A172 (cell line): ENCODE data around the gene MPC1. TPM values are rescaled to one million over a fixed set of nuclear protein-coding genes. Genes with fewer than 3 reads are reported as not detected.
"Not testable (repeated sequence)": the region's sequence is repeated elsewhere in the genome, so short reads cannot be mapped to it uniquely, and the experiment has no call there.

Experiments used
- DNase-seq: peaks from one replicate; pipeline ENCODE4 v3.0.0-alpha.2; 2015; ENCODE audit warnings: low spot score
- total RNA-seq: library from RNA; depleted of rRNA; stranded (reverse); fragments of >200 nt; shearing (Covaris generic); gene quantifications from 2 replicates; pipeline ENCODE4 v1.2.3, GENCODE V29; 2014

Gene MPC1
- total RNA-seq, 1 experiment from 2014 or later: 33.9 TPM

DNA sequence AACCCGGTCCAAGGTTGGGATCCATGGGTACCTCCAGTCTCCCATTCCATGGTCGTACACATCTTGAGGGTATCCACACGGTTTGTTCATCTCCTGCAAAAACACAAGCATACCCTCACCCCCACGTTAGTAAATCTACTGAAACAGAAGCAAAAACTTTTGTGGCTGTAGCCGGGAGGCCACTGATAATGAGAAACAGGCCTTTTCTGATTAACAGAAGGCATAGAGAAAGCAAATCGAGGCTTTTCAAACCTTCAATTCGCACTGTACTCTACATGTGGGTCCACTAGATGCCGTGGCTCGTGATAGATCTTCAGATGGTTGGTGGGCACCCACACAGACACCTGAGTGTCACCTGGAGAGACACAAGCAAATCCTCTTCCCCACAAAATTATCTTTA, 37.1 kb downstream of the MPC1 start:
- DNase-seq: not testable (repeated sequence)

DNA sequence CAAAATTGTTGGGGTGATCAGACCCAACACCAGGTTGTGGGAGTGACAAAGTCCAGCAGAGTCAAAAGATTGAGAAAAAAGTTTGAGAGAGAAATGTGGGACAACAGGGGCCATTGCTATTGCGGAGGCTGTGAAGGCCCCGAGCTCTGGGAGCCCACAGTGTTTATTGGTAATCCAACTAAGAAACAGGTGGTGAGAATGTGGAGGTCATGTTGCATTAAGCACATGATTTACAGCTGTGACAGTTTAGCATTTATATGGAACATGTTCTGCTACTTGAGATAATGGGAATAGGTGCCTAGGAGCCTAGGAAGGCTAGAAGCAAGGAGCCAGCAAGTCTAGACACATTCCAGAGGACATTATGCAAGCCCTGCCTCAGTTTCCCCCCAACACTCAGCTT, 37.8 kb downstream of the MPC1 start:
- DNase-seq: not testable (repeated sequence)

DNA sequence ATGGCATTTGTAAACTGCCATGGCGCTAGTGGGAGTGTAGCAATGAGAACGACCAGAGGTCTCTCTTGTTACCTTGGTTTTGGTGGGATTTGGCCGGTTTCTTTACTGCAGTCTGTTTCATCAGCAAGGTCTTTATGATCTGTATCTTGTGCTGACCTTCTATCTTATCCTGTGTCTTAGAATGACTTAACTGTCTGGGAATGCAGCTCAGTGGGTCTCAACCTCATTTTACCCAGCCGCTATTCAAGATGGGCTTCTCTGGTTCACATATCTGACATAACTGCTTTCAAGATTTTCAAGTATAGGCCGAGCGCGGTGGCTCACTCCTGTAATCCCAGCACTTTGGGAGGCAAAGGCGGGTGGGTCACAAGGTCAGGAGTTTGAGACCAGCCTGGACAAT, 38.5 kb downstream of the MPC1 start:
- no peak for DNase-seq

DNA sequence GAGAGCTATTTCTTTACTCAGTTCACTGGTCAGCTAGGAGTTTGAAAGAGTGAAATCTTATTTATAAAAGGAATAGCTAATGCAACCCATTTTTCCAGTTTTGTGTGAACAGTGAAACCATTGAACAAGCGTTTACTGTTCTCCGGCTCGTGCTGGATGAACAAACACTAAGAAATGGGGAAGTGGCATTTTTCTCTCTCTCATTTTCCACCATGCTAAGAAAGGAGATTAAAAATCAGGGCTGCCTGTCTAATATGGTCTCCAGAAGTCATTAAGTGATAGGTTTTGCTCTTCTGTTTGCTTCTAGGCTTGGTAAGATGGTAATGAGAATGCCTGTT, 39.6 kb downstream of the MPC1 start:
- DNase-seq: no peak

DNA sequence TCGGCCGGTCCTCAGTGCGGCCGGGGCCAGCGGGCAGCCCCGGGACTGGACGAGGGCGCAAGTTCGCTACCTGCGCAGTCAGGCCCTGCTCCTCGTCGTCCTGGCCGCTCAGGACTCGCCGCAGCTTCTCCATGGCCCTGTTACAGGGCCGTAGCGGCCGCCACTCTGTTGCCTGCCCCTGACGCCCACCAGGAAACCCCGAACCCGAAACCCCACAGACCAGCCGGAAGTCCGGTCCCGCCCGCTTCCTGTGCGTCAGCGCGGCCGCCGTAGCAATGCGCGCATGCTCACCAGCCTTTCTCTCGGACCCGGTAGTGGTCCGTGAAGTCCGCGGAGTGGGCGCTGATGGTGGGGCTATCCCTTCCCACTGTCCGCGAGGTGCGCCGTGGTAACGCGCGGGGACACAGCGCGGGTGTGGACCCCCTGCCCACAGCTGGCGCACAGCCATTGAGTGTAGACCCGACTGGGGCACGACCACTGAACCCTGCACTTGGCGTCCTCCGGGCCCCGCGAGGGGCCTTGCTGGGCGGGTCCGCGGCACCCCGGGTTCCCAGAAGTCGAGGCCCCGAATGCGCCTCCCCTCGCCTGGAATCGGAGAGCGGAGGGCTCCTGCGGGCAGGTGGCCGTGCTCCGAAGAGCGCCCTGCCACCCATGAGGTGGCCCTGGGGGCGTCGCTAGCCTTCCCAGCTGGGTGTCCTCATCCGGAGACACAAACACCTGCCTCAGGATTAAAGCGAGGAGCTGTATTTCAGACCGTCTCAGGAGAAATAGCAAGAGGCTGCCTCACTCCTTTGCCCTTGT, 40.2 kb downstream of the MPC1 start, which contains the start of gene SFT2D1:
TSS of gene SFT2D1 (minus strand) at position 197 of the 801 bp plus-strand sequence. CDS start at position 133, 64 bp downstream.
- DNase-seq: peak; percentile 57

DNA sequence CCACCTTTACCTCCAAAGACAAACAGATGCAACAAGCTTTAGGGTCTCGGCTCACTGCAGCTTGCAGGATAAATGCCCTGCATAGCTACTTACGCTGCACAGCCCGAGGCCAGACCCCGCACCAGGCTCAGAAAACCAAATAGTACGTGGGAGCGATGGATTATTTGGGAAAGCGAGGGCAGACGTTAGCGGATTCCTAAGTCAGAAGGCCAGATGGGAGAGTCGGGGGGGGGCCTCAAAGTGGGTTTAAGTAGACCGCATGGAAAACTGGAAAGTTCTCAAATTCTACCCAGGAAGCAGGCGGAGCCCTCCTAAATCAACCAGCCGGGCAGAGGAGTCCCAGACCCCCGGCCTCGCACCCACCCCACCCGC, 40.8 kb downstream of the MPC1 start:
- DNase-seq: no peak

DNA sequence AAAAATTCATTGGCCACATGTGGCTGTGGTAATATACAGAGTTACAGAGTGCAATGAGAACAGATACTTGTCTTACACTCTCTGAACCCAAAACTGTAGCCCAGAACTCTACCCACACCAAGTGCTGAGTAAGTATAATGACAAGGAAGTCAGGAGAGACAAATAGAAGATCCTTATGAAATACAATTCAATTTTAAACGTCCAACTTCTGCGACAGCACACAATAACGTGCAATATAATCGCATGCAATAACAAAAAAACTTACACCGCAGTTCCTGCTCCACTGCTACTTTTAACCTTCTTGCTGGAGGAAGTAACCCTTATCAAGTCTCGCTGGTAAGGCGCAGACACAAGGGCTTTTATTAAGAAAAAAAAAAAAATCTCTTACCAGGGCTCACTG, 41.3 kb downstream of the MPC1 start:
- DNase-seq: no peak

DNA sequence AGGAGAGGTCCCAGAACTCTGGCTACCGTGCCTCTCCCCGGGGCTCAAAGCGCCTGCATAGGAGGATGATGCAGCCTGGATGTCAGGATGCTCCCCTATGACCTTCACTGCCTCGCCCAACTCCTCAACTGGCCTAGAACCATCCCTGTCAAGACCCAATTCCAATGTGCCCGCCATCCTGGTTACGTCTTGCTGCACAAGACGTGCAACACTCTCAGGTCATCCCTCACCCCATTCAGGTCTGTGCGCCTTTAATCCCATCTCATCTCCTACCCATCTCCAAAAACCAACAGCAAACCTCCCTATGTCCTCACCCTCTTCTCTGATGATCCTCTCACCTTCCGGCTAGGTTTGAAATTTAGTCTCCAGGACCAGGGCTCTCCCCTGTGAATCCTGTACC, 43.9 kb downstream of the MPC1 start:
- no peak for DNase-seq

DNA sequence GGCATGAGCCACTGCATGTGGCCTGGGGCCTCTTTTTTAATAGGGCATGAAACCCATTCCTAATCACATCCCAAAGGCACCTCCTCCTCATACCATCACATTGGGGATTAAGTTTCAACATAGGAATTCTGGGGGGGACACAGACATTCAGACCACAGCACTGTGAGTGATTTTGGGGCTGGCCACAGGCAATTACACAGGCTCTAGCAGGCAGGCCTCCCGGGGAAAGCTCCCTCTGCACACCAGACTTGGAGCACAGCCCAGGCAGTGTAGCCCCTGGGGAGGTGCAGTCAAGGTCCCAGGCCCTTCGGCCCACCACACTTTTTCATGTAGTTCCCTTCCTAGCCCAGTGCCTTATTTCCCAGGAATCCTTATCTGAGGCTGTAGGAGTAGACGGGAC, 45.9 kb downstream of the MPC1 start:
- no peak for DNase-seq

DNA sequence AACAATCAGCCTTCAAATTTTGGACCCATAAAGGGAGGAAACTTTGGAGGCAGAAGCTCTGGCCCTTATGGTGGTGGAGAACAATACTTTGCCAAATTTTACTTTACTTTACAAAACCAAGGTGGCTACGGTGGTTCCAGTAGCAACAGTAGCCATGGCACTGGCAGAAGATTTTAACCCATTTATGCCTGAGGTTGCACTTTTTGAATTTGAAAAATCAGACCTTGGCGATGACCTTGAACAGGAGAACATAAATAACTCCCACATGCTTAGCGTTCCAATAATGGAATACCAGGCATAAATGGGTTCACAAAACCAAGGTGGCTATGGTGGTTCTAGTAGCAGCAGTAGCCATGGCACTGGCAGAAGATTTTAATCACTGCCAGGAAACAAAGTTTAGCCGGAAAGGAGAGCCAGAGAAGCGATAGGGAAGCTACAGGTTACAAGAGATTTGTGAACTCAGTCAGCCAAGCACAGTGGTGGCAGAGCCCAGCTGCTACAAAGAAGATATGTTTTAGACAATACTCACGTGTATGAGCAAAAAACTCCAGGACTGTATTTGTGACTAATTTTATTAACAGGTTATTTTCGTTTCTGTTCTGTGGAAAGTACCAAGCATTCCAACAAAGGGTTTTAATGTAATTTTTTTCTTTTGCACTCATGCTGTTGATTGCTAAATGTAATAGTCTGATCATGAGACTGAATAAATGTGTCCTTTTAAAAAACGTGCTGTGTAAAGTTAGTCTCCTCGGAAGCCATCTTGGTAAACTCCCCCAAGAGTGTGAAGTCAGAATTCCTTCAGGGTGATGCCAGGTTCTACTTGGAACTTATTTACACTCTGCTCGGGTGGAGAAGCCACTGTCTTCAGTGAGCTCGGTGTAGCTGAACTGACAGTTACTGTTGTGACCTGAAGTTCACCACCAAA, 47.1 kb downstream of the MPC1 start:
- no peak for DNase-seq

DNA sequence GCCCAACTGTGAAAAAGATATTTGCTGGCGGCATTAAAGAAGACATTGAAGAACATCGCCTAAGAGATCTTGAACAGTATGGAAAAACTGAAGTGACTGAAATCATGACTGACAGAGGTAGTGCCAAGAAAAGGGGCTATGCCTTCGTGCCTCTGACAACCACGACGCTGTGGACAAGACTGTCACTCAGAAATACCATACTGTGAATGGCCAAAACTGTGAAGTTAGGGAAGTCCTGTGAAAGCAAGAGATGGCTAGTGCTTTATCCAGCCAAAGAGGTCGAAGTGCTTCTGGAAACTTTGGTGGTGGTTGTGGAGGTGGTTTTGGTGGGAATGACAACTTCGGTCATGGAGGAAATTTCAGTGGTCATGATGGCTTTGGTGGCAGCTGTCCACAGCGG, 47.9 kb downstream of the MPC1 start:
- DNase-seq: no peak

DNA sequence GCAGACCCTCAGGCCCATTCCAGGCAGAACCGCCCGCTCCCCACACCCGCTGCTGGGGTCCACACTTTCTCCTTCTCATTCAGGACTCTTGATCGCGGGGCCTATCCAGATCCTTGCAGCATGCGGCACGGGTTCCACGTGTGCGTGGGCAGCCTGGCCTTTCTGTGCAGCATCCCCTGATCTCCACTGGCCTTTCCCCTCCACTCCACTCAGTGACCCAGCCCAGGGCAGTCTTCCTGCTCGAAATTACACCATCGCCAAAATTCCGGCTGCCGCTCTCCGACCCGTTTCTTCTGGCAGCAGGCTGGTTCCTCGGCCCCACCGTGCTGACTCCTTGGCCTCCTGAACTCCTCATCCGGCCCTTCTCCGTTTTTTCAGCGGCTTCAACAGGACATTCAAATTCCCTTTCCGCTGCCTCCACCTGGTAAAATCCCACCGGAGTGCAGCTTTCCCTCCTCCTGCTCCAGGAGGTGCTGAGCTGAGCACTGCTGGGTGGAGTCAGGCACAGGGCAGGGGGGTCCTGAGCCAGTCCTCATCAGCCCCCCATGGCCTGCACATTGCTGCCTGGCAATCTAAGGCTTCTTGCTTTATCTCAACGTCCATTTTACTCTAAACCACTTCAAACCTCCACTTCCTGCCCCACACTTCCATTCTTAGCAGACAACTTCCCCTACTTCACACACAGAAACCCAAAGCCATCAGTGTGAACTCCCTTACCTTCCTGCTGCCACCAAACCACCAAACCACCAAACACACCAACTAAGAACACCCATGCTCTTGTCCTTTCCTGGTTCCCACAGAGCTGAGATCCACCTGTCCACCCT, 49.4 kb downstream of the MPC1 start:
- DNase-seq: no peak

DNA sequence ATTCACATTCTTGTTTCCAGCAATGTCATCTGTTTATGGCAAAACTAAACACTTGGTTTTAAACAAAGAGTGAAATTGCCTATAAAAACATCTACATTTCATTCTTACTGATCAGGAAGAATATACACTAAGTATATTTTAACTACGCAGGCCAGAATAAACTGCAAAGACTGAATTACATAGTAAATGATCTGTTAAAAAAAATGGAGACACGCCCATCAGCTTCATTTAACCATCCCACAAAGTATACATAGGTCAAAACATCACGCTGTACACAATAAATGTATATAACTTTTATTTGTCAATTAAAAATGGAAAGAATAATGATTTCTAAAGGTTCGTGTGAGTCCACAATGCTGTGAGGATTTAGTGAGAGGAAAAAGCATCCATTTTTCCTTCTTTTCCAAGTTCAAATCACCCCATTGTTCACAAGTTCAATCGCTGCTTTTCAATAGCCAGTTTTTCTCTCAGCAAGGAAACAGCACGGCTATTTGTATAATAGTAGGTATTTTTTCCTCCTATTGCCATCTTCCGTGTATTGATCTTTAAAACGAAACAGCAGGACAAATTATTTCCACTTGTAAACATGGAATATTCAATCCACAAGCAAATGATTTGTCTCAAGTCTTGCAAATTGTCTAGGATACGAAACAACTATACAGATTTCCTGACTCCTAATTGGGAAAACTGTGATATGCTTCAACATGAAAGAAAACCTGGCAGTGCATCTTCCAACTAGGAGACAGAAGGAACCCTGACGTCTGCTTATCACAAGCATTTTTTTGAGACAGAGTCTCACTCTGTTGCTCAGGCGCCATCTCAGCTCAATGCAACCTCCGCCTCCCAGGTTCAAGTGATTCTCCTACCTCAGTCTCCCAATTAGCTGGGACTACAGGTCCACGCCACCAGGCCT, 51.0 kb downstream of the MPC1 start:
- no peak for DNase-seq

DNA sequence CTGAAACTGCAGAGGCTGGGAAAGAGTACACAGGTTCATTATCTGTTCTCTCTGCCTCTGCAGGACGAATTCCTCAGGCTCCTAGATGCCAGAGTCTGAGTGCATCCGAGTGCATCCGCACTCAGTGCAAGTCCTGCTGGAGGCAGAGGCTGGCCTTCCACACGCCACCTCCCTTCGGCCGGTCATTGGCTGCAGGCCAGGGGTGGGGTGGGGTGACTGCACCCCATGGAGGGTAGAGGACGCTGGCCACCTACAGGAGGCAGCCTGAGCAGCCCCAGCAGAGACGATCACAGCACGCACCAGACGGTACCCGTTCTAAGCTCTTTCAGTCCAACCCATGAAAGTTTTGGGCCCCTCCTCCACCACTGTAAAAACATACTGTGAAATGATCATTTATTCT, 52.1 kb downstream of the MPC1 start:
- no peak for DNase-seq

DNA sequence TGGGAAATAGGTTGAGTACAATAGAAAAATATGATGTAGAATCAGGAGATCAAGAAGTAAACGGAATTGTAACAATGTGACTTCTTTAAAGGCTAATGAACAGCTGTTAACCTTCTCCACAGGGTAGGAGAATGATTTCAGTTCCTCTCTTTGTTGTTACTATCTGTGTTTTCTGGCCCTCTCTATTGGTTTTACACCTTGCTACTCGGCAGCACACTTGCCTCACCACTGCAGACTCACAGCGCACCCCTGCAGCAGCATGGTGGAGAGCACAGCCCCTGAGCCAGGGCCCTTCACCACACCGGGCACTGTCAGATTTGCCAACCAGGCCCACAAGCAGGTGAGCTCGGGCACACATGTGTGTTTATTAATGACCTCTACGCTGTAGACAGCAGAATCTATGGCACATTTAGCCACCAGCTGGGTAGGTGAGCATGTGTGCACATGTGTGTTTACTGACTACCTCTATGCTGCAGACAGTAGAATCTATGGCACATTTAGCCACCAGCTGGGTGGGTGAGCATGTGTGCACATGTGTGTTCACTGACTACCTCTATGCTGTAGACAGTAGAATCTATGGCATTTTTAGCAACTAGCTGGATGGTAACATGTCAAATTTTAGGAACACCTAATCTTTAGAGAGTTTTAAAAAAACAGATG, 57.2 kb downstream of the MPC1 start:
- DNase-seq: no peak

DNA sequence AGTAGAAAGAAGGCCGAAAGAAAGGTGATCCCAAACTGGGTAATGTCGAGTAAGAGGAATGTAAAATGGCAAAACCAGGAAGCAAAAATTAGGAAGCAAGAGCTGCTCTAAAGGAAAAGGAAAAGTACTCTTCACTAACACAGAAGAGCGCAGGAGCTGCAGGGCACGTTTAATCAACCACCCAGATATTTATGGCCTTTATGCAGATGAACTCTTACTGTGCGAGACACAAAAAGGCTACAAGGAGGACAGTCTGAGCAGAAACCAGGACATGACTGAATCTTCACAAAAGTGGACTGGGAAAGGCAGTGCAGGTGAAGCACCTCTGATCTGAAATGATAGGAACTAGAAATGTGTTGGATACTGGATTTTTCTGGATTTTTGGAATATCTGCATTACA, 59.3 kb downstream of the MPC1 start:
- DNase-seq: no peak

DNA sequence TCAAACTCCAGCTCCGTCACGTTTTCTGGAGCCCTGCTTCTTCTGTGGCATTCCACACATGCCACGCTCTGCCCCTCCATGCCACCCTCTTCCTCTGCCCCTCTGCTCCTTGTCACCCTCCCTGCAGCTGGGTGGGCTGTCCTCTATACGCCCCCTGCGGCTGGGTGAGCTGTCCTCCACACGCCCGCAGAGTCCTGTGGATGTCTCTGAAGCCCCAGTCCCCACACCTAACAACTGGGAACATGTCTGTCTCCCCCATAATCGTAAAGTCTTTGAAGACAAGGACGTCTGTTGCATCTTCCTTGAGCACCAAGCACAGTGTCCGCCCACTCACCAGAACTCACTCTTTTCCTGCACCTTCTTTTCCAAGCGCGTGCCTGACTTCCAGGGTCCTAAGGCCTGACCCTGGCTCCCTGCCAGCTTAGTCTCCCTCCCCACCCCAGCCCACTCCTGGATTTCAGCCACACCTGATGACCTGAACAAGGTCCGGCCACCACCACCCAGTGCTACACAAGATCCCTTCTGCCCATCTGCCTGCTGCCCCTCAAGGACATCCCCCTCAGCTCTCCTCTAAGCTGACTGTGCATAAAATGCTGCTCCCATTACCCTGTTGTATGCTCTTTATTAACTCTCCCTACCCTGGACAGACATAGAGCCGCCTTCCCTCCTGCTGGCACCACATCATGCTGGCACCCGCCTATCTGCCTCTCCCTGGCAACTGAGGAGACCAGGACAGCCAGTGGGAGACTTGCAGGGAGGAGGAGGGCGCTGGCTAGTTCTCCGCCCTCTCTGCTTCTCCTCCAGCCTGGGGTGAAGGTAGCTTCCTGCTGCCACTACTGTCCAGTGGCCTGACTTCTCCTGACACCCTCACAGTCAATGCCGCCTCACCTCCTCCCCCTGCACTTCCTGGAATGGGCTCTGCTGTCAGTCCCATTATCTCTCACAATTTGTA, 63.8 kb downstream of the MPC1 start:
- DNase-seq: peak; percentile 38

DNA sequence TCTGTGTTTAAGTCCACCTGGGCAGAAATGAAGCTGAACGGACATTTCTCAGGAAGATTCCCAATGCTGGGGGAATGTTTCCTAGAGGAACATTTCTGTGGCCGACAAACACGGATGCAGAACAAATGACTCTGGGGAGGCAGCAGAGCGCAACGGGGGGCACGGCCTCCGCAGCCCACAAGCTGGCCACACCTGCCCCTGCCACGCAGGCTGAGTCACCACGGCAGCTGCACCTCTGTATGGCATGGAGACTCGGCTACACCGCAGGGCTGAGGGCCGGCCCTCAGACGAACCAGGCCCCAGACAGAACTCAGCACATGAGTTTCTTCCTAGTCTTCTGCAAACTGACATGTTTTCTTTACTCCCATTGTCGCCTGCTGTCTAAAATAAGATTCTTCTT, 64.5 kb downstream of the MPC1 start:
- no peak for DNase-seq
